Islet precursor cell (in vitro differentiated cells): Measurements from ENCODE around the gene ZC3H12A.
"Not testable (repeated sequence)": the region's sequence is repeated elsewhere in the genome, so short reads cannot be mapped to it uniquely, and the experiment has no call there.

ENCODE experiments used
- DNase-seq: peaks from one replicate; pipeline ENCODE4 v3.0.0-alpha.2; 2018

ZC3H12A gene

DNA sequence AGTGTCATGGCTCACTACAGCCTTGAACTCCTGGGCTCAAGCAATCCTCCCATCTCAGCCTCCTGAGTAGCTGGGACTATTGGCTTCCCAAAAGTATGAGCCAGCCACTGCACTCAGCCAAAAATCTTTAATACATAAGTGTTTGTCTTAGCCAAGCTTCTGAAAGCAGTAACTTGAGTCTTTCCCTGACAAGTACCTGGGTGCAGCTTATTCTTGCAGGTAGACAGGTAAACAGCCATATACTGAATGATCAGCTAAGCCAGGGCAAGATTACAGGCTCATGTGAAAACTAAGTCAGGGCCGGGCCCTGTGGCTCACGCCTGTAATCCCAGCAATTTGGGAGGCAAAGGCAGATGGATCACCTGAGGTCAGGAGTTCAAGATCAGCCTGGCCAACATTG, 32.4 kb downstream of the ZC3H12A start:
- no peak for DNase-seq

GRCh38 chr1:37509181-37509580, 34.8 kb downstream of the ZC3H12A start:
- DNase-seq, result peak; percentile 23

DNA sequence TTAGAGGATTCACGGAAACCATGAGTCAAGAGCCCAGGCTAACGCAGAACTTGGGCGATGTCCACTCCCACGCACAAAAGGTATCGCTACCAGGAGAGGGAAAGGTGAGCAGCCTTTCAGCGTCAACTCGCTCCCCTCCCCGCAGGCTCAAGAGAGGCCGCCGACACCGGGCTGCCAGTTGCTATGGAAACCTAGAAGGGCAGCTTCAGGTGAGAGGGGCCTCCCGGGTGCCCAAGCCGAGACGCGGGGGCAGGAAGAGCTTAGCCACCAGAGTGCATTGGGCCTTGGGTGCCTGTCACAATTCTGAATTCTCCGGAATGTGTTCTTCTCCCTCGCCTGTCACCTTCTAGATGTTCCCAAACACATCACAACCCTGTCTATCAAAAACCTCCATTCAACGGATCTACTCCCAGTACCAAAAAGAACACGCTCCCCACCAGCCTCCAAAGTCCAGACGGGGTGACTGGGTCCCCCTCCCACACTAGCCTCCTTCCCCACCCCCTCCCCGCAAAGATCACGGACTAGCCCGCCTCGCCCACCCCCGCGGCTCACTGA, 39.5 kb downstream of the ZC3H12A start:
- DNase-seq, result peak; percentile 71

- peak; percentile 92 for DNase-seq
Measured at GRCh38 chr1:37514350-37515184, 40.2 kb downstream of the ZC3H12A start, which contains the start of gene MEAF6. Gene MEAF6, minus strand, starts transcription at chr1:37514766. Its CDS starts 20 bp downstream, at chr1:37514746.

- no peak for DNase-seq
Measured at GRCh38 chr1:37515185-37516034, 41.0 kb downstream of the ZC3H12A start.

DNA sequence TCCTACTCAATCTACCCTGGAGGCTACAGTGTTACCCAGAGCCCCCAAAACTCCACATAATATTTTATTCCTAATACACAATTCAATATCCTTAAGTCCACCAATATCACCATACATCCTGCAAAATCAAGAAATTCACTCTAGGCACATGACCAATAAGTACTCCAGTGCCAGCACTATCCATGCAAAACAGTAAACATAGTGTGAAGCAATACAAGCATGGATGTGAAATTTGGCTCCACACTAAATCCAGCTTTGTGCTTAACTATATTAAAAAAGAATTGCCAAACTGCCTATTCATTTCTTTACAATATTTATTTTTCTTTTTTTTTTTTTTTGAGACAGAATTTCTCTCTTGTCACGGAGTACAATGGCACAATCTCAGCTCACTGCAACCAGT, 43.2 kb downstream of the ZC3H12A start:
- no peak for DNase-seq

DNA sequence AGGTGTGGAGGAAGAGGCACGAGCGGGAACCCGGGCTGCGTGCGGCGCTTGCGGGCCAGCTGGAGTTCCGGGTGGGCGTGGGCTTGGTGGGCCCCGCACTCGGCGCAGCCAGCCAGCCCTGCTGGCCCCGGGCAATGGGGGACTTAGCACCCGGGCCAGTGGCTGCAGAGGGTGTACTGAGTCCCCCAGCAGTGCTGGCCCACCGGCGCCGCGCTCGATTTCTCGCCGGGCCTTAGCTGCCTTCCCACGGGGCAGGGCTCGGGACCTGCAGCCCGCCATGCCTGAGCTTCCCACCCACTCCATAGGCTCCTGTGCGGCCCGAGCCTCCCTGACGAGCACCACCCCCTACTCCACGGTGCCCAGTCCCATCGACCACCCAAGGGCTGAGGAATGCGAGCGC, 43.9 kb downstream of the ZC3H12A start:
- not testable (repeated sequence) for DNase-seq

GRCh38 chr1:37518929-37519328, 44.5 kb downstream of the ZC3H12A start:
- not testable (repeated sequence) for DNase-seq

- no peak for DNase-seq
Measured at GRCh38 chr1:37519613-37520012, 45.2 kb downstream of the ZC3H12A start.

DNA sequence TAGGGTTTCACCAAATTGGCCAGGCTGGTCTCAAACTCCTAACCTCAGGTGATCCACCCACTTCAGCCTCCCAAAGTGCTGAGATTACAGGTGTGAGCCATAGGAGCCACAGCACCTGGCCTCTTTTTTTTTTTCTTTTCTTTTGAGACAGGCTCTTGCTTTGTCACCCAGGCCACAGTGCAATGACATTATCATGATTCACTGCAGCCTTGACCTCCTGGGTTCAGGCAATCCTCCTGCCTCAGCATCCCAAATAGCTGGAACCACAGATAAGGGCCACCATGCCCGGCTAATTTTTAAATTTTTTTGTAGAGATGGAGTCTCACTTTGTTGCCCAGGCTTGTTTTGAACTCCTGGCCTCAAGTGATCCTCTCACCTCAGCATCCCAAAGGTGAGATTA, 55.5 kb downstream of the ZC3H12A start:
- DNase-seq, result not testable (repeated sequence)

DNA sequence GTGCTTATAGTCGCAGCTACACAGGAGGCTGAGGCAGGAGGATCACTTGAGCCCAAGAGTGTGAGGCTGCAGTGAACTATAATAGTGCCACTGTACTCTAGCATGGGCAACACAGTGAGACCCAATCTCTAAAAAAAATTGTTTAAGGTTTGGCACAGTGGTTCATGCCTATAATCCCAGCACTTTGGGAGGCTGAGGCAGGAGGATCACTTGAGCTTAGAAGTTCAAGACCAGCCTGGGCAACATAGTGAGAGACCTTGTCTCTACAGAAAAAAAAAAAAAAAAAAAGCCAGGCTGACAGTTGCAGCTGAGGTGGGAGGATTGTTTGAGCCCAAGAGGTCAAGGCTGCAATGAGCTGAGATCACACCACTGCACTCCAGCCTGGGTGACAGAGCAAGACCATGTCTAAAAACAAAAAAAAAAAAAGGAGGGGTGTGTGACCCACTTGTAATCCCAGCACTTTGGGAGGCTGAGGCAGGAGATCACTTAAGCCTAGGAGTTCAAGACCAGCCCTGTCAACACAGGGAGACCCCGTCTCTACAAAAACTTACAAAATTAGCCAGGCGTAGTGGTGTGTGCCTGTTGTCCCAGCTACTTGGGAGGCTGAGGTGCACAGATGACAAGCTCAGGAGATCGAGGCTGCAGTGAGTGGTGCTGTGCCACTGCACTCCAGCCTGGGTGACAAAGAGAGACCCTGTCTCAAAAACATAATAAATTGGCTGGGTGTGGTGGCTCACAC, 58.2 kb downstream of the ZC3H12A start:
- not testable (repeated sequence) for DNase-seq

- DNase-seq, result no peak
Measured at GRCh38 chr1:37533317-37534093, 59.1 kb downstream of the ZC3H12A start.
